HG02623 (cell line): Measurements from ENCODE around the gene NUDCD2.
A peak's percentile ranks its signal among the peaks of the same experiment; 100 is the strongest.
"Not testable (repeated sequence)": the region's sequence is repeated elsewhere in the genome, so short reads cannot be mapped to it uniquely, and the experiment has no call there.

Experiments used
- ATAC-seq: cut with Tn5 transposase; IDR thresholded peaks from one replicate; pipeline ENCODE4 v1.9.1; 2021; ENCODE audit warnings: moderate library complexity; ENCODE audit not compliant: unreplicated experiment

NUDCD2 gene

DNA sequence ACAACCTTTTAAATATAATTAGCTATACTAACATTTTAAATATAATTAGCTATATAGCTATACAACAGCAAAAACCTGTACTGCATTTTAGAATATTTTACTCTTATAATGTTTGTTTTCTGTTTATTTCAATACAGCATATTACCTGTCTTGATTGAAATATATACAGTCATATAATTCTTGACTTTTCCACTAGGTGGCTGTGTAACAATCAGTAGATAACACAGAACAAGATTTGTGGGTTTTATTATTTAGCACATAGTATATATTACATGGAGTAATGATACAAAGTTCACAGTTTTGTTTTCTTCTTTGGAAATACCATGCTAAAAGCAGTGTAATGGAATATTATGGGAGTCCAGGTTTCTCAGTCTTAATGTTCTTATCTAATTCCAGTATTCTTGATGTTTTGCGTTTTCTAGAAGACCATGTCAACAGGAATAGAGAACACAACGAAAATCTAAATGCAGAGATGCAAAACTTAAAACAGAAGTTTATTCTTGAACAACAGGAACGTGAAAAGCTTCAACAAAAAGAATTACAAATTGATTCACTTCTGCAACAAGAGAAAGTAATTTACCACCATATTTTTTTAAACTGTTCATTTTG is 13.8 kb upstream of the NUDCD2 start:
- ATAC-seq, result peak; percentile 83

DNA sequence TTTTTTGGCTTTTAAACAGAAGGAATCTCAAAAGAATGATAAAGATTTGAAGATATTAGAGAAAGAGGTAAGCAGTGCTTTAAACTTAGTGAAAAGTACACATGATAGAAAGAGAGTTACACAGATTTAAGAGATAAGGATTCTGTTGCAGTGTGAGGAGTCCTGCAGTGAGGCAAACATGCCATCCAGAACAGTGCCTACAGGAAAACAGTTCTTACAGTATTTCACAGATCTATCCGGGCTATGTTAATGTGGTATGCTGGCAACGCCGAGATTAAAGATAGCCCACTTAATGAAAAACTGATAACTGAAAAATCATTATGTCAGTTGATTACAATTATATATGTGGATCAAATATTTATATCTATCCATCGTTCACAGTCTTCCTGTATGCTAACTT is 7.8 kb upstream of the NUDCD2 start:
- no peak for ATAC-seq

DNA sequence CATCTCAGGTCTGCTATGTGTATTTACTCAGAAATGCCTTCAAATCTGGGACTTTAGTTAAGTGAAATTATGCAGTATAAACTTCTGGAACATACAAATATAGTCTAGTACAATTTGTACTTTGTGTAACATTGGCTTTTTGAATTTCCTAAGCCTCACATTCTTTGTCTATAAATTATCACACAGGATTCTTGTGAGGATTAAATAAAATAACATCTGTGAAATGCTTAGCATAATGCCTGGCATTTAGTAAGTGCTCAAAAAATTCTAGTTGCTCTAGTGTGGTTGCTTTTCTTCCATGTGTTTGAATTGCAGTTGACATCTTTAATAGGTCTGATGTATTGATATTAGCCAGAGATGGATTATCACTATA is 3.1 kb upstream of the NUDCD2 start:
- no peak for ATAC-seq

GRCh38 chr5:163460562-163461171 is 765 bp upstream of the NUDCD2 start, which contains the start of gene HMMR:
TSS of gene HMMR (plus strand) at chr5:163460632. CDS start at chr5:163460693, 61 bp downstream.
- ATAC-seq, result no peak

DNA sequence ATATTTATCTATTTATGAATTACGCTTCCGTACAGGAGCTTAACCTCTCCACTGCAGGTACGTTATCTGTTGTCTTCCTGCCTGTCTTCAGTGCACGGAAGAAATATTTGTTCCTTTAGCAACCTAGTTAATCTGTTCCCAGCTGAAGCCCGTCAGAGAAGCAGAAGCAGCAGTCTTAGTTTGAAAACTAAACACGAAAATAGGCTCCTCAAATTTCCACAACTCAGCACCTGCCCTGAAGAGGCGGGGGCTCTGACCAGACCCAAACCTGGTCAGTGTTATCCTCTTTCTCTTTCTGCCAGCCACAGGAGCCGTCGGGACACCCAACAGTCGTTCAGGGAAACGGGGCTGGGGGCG is 462 bp downstream of the NUDCD2 start:
- ATAC-seq, result peak; percentile 1

- ATAC-seq, result no peak
These were observed 1.0 kb downstream of the NUDCD2 start for GRCh38 chr5:163458778-163459385.

DNA sequence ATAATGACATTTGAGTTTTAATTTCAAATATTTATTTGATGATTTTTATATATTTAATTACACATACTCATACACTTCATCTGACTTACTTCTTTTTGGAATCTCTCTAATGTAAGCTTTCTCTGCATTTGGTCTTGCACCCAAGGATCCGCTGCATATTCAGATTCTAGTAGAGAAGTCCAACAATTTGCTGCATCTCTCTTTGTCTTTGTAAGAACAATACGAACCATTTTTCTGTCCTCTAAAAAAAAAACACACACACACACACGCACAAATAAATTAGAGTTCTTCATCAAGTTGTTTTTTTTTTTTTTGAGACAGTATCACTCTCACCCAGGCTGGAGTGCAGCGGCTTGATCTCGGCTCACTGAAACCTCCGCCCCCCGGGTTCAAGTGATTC is 3.1 kb downstream of the NUDCD2 start:
- no peak for ATAC-seq

DNA sequence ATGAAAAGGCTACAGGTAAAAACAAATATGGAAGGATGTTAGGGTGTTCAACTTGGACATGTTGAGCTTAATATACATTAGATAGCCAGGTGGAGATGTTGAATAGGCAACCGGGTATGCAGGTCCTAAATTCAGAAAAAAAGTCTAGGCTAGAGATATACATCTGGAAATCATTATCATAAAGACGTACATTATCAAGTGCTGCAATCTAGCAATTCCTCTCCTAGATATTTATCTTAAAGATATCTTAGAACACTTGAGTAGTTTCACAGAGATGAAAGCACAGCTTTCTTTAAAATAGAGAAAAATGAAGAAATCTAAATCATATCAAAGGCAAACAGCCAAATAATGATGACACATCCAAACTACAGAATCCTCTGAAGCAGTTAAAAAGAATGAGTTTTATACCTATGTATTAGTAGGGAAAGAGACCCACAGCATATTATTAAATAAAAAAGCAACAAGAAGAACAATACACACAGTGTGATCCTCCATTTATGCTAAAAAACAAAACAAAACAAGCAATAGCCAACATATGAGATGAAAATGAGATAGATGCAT is 3.8 kb downstream of the NUDCD2 start:
- ATAC-seq, result no peak

GRCh38 chr5:163455406-163455805 is 4.5 kb downstream of the NUDCD2 start:
- not testable (repeated sequence) for ATAC-seq

GRCh38 chr5:163453705-163454104 is 6.2 kb downstream of the NUDCD2 start:
- no peak for ATAC-seq

DNA sequence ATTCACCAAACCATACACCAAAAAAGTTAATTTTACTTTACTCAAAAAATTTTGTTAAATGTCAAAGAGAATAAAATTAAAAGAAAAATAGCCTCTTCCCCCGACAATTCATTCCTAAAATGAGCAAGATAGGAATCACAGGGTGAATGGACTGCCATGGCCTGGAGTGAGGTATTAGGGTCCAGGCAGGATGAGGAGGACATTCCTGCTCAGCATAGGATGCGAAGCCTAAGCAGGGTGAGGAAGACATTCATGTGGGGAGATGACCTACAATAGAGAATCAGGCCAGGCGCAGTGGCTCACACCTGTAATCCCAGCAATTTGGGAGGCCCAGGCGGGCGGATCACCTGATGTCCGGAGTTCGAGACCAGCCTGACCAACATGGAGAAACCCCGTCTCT is 8.4 kb downstream of the NUDCD2 start:
- no peak for ATAC-seq

GRCh38 chr5:163448491-163448890 is 11.4 kb downstream of the NUDCD2 start:
- ATAC-seq, result no peak

GRCh38 chr5:163447875-163448274 is 12.0 kb downstream of the NUDCD2 start:
- no peak for ATAC-seq

DNA sequence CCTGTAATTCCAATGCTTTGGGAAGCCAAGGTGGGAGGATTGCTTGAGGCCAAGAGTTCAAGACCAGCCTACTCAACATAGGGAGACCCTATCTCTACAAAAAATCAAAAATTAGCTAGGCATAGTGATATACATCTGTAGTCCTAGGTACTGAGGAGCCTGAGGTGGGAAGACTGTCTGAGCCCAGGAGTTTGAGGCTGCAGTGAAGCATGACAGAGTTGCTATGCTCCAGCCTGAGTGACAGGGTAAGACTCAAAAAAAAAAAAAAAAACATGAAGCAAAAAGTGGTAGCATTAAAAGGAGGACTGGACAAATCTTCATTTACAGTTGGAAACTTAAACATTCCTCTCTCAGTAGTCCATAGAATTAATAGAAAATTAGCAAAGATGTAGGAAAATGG is 12.7 kb downstream of the NUDCD2 start:
- ATAC-seq, result no peak

- ATAC-seq, result no peak
These were observed 14.6 kb downstream of the NUDCD2 start for GRCh38 chr5:163445345-163445744.

DNA sequence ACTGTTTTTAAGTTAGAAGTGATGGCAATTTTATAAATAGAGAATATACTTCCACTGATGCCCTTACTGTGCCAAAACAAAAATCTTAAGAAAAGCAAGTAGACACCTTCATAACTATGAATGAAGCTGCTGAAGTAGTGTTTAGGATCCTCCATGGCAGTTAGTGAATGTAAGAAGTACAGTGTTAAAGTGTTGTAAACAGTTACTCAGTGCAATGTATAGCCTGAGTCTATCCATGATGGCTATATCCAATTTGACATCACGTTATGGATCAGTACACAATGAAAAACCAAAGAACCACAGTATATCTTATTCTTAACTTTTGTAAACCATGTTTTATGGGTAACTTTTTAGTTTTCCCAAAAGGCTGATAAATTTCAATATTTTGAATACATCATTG is 15.4 kb downstream of the NUDCD2 start:
- ATAC-seq, result no peak

DNA sequence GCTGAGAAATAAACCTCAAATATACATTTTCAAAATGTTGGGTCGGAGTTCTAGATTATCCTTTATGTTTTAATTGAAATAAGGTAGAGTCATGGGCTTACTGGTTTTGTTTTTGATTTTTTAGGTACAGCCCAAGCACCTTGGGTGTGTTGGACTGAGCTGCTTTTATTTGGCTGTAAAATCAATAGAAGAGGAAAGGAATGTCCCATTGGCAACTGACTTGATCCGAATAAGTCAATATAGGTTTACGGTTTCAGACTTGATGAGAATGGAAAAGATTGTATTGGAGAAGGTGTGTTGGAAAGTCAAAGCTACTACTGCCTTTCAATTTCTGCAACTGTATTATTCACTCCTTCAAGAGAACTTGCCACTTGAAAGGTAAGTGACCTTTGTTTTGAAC is 18.9 kb downstream of the NUDCD2 start:
- ATAC-seq, result no peak

GRCh38 chr5:163439092-163439425 is 20.8 kb downstream of the NUDCD2 start:
- no peak for ATAC-seq

DNA sequence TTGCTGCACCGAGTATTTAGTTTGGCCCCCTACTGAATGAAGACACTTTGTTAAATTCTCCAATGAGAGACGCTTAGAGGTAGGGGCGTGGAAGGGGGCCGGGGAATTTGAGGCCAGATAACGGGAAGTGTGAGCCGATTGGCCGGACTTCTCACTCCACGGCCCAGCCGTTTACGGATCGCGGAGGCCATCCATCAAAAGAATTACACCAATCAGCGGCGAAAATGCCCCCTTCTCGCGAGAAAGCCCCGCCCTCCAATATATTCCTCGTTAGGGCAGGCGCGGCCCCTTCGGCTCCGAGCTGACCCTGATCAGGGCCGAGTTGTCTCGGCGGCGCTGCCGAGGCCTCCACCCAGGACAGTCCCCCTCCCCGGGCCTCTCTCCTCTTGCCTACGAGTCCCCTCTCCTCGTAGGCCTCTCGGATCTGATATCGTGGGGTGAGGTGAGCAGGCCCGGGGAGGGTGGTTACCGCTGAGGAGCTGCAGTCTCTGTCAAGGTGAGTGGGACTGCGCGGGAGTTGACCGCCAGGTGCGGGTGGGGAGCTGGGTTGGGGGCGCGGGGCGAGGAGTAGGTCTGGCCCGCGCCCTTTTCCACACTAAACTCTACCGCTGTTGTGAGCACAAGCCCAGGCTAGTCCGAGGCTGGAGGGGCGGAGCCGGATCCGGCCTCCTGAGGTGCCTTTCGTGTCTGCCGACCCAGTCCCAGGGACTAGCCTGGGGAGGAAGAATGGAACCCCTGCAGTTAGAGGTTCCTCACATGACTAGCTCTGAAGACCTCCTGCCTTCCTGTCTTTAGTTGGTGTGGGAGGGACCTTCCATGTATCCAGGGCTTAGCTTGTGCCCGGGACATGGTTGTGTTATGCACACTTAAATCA is 22.4 kb downstream of the NUDCD2 start, which contains the start of gene CCNG1:
Gene CCNG1, plus strand, starts transcription at position 287 of the 874 bp plus-strand sequence. CDS start 1,662 bp downstream, outside the sequence.
- ATAC-seq, result peak; percentile 96

DNA sequence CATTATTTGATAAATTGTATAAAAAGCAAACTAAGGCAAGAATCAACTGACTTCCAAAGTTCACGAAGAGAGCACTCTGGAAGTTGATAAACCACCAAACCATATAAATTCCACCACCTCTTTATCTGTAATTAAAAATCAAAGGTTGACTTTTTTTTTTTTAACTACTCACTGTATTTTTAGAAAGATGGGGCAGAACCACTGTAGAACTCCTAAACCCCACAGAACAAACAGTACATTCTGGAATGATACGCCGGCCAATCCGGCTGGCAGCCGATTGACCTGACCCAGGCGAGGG is 22.9 kb downstream of the NUDCD2 start:
- ATAC-seq, result no peak

DNA sequence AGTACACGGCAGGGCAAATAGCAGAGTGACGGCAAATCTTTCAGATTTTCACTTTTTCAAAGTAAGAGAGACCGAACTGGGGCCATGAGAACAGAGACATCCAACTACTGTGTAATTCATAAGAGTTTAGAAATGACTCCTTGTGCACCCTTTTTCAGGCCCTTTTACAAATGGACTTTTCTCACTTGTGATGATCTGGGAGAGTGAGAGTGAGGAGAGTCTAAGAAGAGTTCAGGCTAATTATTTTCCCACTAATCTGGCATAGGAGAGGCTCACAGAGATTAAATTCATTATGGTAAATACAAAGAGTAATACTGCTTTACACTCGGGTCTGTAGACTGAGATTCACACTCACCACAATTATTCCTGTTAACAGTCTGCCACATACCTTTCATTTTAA is 23.4 kb downstream of the NUDCD2 start:
- ATAC-seq, result no peak
